Erythroblast (primary cell): ENCODE measurements around the gene NLGN1.

ENCODE experiments used
- GATA1 ChIP-seq: IDR thresholded peaks from 2 replicates; pipeline ENCODE4 v1.6.1; 2011; ENCODE audit warnings: low read depth, mild to moderate bottlenecking, control low read depth, low read length, moderate library complexity
- POLR2A ChIP-seq: IDR thresholded peaks from 2 replicates; pipeline ENCODE4 v1.6.1; 2011; ENCODE audit warnings: mild to moderate bottlenecking, low read length

DNA sequence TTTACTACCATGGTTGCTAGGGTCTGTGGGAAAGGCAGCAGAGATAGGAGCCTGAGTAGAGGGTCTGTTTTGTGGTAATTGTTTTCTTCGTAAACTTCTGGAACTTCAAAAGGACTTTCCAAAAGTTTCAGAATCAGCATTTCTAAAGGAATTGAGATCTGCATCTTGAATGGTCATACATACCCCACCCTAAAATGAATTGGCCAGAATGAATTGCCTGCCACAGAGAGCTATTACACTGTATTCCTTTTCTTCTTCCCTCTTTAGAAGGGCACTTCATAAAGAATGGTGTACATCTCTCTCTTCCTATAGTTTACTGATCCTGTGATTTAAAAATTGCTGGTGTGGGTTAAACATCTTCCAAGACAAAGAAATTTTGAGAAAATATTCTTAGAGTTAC lies 525.7 kb downstream of the NLGN1 start:
- TF ChIP-seq POLR2A (no peak), GATA1 (no peak)
